ENCODE results near the gene TRMT11.

GRCh38 chr6:126033696-126034095 lies 47.4 kb downstream of the TRMT11 start:
- TF ChIP-seq CTCF (IDR thresholded peaks at IDR 0.05; ENCODE audit: insufficient read depth, low read length) (peak; percentile 59), POLR2AphosphoS5 (IDR thresholded peaks at IDR 0.05; ENCODE audit: low read depth) (no peak), GABPA (IDR thresholded peaks at IDR 0.05; ENCODE audit: low read depth) (no peak), REST (IDR thresholded peaks at IDR 0.05; ENCODE audit: insufficient replicate concordance, low read depth) (no peak)
